SK-N-SH treated with all-trans-retinoic acid at 6 μM for 48 hours (cell line): ENCODE measurements around the gene C12orf76.

ENCODE experiments used
- ATAC-seq: fragments of 200-7000 bp; cut with Tn5 transposase; 3 replicates; pipeline ENCODE4 v1.9.1; 2020; ENCODE audit warnings: mild to moderate bottlenecking, moderate library complexity
- ARNTL ChIP-seq: fragments of 450-650 bp; formaldehyde crosslinking; IDR thresholded peaks from 2 replicates; pipeline ENCODE4 v1.5.0; 2020; ENCODE audit warnings: low read depth, mild to moderate bottlenecking, moderate library complexity, borderline replicate concordance
- BACH2 ChIP-seq: fragments of 250-450 bp; sonication (Bioruptor Pico); IDR thresholded peaks from 2 replicates; pipeline ENCODE4 v1.9.0; 2021; ENCODE audit warnings: mild to moderate bottlenecking, borderline replicate concordance
- CREB5 ChIP-seq: fragments of 250-450 bp; sonication (Bioruptor Pico); IDR thresholded peaks from 2 replicates; pipeline ENCODE4 v1.5.1; 2020; ENCODE audit warnings: low read depth, mild to moderate bottlenecking, moderate library complexity
- CSDC2 ChIP-seq: fragments of 250-450 bp; sonication (Bioruptor Pico); IDR thresholded peaks from 2 replicates; pipeline ENCODE4 v1.5.0; 2020; ENCODE audit warnings: mild to moderate bottlenecking, moderate library complexity
- CSRNP3 ChIP-seq: fragments of 250-450 bp; sonication (Bioruptor Pico); IDR thresholded peaks from 2 replicates; pipeline ENCODE4 v1.5.1; 2021; ENCODE audit warnings: mild to moderate bottlenecking, moderate library complexity
- ESRRG ChIP-seq: fragments of 250-450 bp; sonication (Bioruptor Pico); IDR thresholded peaks from 2 replicates; pipeline ENCODE4 v1.6.1; 2021; ENCODE audit warnings: mild to moderate bottlenecking
- GLIS3 ChIP-seq: fragments of 250-450 bp; sonication (Bioruptor Pico); IDR thresholded peaks from 2 replicates; pipeline ENCODE4 v1.5.0; 2020; ENCODE audit warnings: mild to moderate bottlenecking, moderate library complexity
- ISL1 ChIP-seq: fragments of 250-450 bp; sonication (Bioruptor Pico); IDR thresholded peaks from 2 replicates; pipeline ENCODE4 v2.1.2; 2022; ENCODE audit warnings: mild to moderate bottlenecking, moderate library complexity
- OSR1 ChIP-seq: fragments of 250-450 bp; sonication (Bioruptor Pico); IDR thresholded peaks from 2 replicates; pipeline ENCODE4 v1.8.0; 2022; ENCODE audit warnings: moderate library complexity, mild to moderate bottlenecking, inconsistent platforms
- PATZ1 ChIP-seq: fragments of 250-450 bp; sonication (Bioruptor Pico); IDR thresholded peaks from 2 replicates; pipeline ENCODE4 v1.8.0; 2020; ENCODE audit warnings: mild to moderate bottlenecking, moderate library complexity, borderline replicate concordance
- POU6F1 ChIP-seq: fragments of 250-450 bp; sonication (Bioruptor Pico); IDR thresholded peaks from 2 replicates; pipeline ENCODE4 v1.8.0; 2021; ENCODE audit warnings: low read depth, mild to moderate bottlenecking, moderate library complexity, borderline replicate concordance
- PPARA ChIP-seq: fragments of 250-450 bp; sonication (Bioruptor Pico); IDR thresholded peaks from 2 replicates; pipeline ENCODE4 v1.5.0; 2020; ENCODE audit warnings: mild to moderate bottlenecking, borderline replicate concordance
- RARB ChIP-seq: fragments of 250-450 bp; sonication (Bioruptor Pico); IDR thresholded peaks from 2 replicates; pipeline ENCODE4 v1.8.0; 2021; ENCODE audit warnings: mild to moderate bottlenecking, moderate library complexity
- SNAI2 ChIP-seq: fragments of 250-450 bp; sonication (Bioruptor Pico); IDR thresholded peaks from 2 replicates; pipeline ENCODE4 v1.5.0; 2020; ENCODE audit warnings: mild to moderate bottlenecking, moderate library complexity
- TCF4 ChIP-seq: fragments of 250-450 bp; sonication (Bioruptor Pico); IDR thresholded peaks from 2 replicates; pipeline ENCODE4 v1.8.0; 2021; ENCODE audit warnings: mild to moderate bottlenecking, moderate library complexity, borderline replicate concordance
- TOX ChIP-seq: fragments of 250-450 bp; sonication (Bioruptor Pico); IDR thresholded peaks from 2 replicates; pipeline ENCODE4 v1.8.0; 2021; ENCODE audit warnings: mild to moderate bottlenecking, moderate library complexity, borderline replicate concordance
- TSHZ2 ChIP-seq: fragments of 250-450 bp; sonication (Bioruptor Pico); IDR thresholded peaks from 2 replicates; pipeline ENCODE4 v1.5.0; 2020; ENCODE audit warnings: mild to moderate bottlenecking, moderate library complexity
- ZC3H10 ChIP-seq: fragments of 250-450 bp; sonication (Bioruptor Pico); IDR thresholded peaks from 2 replicates; pipeline ENCODE4 v1.5.1; 2021; ENCODE audit warnings: mild to moderate bottlenecking, moderate library complexity
- ZFP30 ChIP-seq: fragments of 450-650 bp; formaldehyde crosslinking; IDR thresholded peaks from 2 replicates; pipeline ENCODE4 v1.5.0; 2022; ENCODE audit warnings: mild to moderate bottlenecking, moderate library complexity
- ZNF565 ChIP-seq: fragments of 450-650 bp; formaldehyde crosslinking; conservative IDR thresholded peaks from 2 replicates; pipeline ENCODE4 v1.5.0; 2020; ENCODE audit warnings: low read depth, mild to moderate bottlenecking, moderate library complexity
- ZNF70 ChIP-seq: fragments of 450-650 bp; formaldehyde crosslinking; IDR thresholded peaks from 2 replicates; pipeline ENCODE4 v1.5.0; 2020; ENCODE audit warnings: mild to moderate bottlenecking, moderate library complexity
- ZNF8 ChIP-seq: fragments of 450-650 bp; formaldehyde crosslinking; IDR thresholded peaks from 2 replicates; pipeline ENCODE4 v1.5.0; 2020; ENCODE audit warnings: mild to moderate bottlenecking, moderate library complexity

The C12orf76 gene

GRCh38 chr12:110075880-110076279 lies 27.6 kb upstream of the C12orf76 start:
- TF ChIP-seq CREB5 (CRISPR knock-in tag) (no peak), POU6F1 (no peak), PATZ1 (no peak), ISL1 (no peak), ZC3H10 (CRISPR knock-in tag) (no peak), RARB (CRISPR knock-in tag) (no peak), ZNF70 (CRISPR knock-in tag) (no peak), SNAI2 (CRISPR knock-in tag) (no peak), TCF4 (no peak), PPARA (CRISPR knock-in tag) (no peak), TOX (CRISPR knock-in tag) (no peak), GLIS3 (no peak), CSRNP3 (no peak), OSR1 (CRISPR knock-in tag) (no peak), ESRRG (CRISPR knock-in tag) (no peak), ARNTL (CRISPR knock-in tag) (no peak), ZNF8 (CRISPR knock-in tag) (no peak), BACH2 (no peak)
- ATAC-seq: no peak

- TF ChIP-seq ARNTL (CRISPR knock-in tag): no peak
- TF ChIP-seq PPARA (CRISPR knock-in tag): no peak
- TF ChIP-seq TSHZ2 (CRISPR knock-in tag): no peak
- no peak for TF ChIP-seq GLIS3
- TF ChIP-seq ZFP30 (CRISPR knock-in tag): no peak
- no peak for TF ChIP-seq CSDC2 (CRISPR knock-in tag)
- no peak for TF ChIP-seq TOX (CRISPR knock-in tag)
- no peak for TF ChIP-seq RARB (CRISPR knock-in tag)
- no peak for TF ChIP-seq POU6F1
- TF ChIP-seq CSRNP3: no peak
- no peak for TF ChIP-seq ZNF565 (CRISPR knock-in tag)
- no peak for TF ChIP-seq ZNF70 (CRISPR knock-in tag)
- no peak for TF ChIP-seq OSR1 (CRISPR knock-in tag)
- TF ChIP-seq SNAI2 (CRISPR knock-in tag): no peak
- TF ChIP-seq ISL1: no peak
- TF ChIP-seq ZC3H10 (CRISPR knock-in tag): no peak
- TF ChIP-seq CREB5 (CRISPR knock-in tag): no peak
- no peak for TF ChIP-seq TCF4
- no peak for TF ChIP-seq BACH2
- TF ChIP-seq ZNF8 (CRISPR knock-in tag): no peak
- no peak for ATAC-seq
Measured at GRCh38 chr12:110074089-110074488, 25.8 kb upstream of the C12orf76 start.
